GM12874 (cell line): ENCODE results near the gene RMND5B.

Experiments used
- TF ChIP-seq, protein P1 (sequence below): IDR thresholded peaks from 2 replicates; pipeline ENCODE4 v1.5.1; 2011; ENCODE audit warnings: low read depth, mild to moderate bottlenecking, control low read depth, low read length, moderate library complexity; ENCODE audit not compliant: insufficient read depth

Gene RMND5B

GRCh38 chr5:178121391-178122276, 9.2 kb upstream of the RMND5B start:
- TF ChIP-seq, protein P1, sequence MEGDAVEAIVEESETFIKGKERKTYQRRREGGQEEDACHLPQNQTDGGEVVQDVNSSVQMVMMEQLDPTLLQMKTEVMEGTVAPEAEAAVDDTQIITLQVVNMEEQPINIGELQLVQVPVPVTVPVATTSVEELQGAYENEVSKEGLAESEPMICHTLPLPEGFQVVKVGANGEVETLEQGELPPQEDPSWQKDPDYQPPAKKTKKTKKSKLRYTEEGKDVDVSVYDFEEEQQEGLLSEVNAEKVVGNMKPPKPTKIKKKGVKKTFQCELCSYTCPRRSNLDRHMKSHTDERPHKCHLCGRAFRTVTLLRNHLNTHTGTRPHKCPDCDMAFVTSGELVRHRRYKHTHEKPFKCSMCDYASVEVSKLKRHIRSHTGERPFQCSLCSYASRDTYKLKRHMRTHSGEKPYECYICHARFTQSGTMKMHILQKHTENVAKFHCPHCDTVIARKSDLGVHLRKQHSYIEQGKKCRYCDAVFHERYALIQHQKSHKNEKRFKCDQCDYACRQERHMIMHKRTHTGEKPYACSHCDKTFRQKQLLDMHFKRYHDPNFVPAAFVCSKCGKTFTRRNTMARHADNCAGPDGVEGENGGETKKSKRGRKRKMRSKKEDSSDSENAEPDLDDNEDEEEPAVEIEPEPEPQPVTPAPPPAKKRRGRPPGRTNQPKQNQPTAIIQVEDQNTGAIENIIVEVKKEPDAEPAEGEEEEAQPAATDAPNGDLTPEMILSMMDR = no peak

DNA sequence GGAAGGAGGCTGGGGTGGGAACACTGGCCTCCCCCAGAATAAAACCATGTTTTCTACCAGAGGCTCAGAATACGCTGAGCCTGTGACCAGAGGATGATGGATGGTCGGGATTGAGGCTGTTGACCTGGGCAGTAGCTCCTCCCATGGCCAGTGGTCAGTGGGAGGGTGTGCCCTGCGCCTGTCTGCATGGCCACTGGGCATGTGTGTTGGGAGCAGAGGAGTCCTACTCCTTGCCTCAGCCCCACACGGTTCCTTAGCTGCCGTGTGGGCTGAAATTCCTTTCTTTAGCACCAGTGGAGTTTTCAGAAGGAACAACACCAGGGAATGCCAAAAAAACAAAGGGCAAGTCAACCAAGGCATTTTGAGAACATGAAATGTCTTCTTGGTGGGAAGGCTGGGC, 8.5 kb upstream of the RMND5B start:
- TF ChIP-seq, protein P1 = no peak

GRCh38 chr5:178123094-178123965, 7.5 kb upstream of the RMND5B start:
- TF ChIP-seq, protein P1 = no peak

DNA sequence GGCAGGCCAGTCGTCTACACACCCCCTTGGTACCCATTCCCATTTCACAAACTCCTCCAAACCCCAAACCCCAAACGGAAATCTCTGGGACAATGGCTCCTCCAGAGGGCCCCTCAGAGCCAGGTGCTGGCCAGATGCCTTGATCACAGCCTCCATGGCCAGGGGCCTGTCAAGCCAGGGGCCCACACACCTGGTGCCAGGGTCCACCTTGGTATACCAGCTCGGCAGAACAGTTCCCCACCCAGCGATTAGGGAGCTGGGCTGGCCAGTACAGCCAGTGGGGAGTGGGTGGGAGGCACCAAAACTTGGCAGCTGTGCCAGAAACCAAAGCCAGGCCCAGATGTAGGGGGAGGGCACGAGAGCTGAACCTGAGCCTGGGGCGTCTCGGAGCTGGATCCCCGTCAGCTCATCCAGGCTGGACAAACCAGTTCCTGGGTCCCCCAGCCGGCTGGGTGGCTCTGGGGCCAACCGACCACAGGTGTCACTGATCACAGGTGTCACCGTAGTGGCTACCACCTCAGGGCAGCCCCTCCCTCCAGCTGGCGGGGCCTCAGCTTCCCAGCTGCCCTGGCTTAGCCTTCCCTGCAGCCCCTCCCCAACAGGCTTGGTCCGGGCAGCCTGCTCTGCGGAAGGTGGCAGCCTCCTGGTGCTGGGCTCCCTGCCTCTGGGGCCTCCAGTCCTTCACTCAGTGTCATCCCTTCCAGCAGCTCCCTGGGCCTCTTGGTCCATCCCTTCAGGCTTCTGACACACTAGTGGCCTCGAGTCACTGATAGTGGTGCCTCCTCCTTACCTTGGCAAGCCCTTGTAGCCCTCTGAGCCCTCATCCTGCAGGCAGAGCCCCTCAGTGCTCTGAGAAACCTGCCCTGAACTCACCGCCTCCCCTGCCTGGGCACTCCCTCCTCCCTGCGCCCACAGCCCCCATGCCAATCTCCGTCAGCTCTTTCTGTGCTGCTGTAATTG, 6.6 kb upstream of the RMND5B start:
- TF ChIP-seq, protein P1 = no peak

GRCh38 chr5:178125253-178125906, 5.4 kb upstream of the RMND5B start:
- TF ChIP-seq, protein P1 = no peak

DNA sequence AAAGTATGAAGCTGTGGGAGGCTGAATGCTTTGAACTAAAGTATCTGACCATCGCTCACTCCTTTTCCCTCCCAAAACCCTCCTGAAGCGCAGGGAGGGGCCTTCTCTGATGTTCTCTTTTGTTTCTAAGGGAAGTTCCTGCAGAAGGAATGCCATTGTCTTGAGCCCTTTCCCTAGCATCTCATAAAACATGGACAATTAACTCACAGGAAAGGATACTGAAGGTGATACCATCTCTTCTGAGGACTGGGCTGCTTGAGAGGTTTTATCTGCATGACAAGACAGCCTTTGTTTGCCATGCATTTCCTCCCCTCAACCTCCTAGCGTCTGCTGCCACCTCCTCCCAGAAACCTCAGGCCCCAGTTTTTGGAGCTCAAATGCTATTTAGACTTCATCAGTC, 4.3 kb upstream of the RMND5B start:
- TF ChIP-seq, protein P1 = no peak
